Heart right ventricle (tissue), 16 donors: ENCODE results near the gene IL17D. TPM values are rescaled to one million over a fixed set of nuclear protein-coding genes. Genes with fewer than 3 reads are reported as not detected.

Source experiments
- ATAC-seq, 8 donors: fragments of 200-7000 bp; cut with Tn5 transposase; one replicate each; pipeline ENCODE4 v1.9.1; 2020; ENCODE audit warnings: mild to moderate bottlenecking in 8 of 8, moderate library complexity in 8 of 8, moderate number of reproducible peaks in 1 of 8
- DNase-seq, 2 donors: peaks; one replicate each; pipeline ENCODE4 v3.0.0-alpha.2; 2020
- H3K27ac ChIP-seq, 10 donors: fragments of 200-600 bp; sonication (generic) in 2 of 10; one replicate each; pipeline versions ENCODE4 v1.5.0 to v1.8.0; 2020 to 2022; ENCODE audit warnings: mild to moderate bottlenecking in 3 of 10
- H3K27me3 ChIP-seq, 7 donors: fragments of 200-600 bp; one replicate each; pipeline ENCODE4 v1.8.0; 2021 to 2022; ENCODE audit warnings: mild to moderate bottlenecking in 2 of 7
- H3K36me3 ChIP-seq, 9 donors: fragments of 200-600 bp; sonication (generic) in 1 of 9; one replicate each; pipeline versions ENCODE4 v1.5.0 to v1.8.0; 2020 to 2022; ENCODE audit warnings: mild to moderate bottlenecking in 2 of 9
- H3K4me1 ChIP-seq, 9 donors: fragments of 200-600 bp; sonication (generic) in 1 of 9; one replicate each; pipeline versions ENCODE4 v1.5.0 to v1.8.0; 2020 to 2022; ENCODE audit warnings: mild to moderate bottlenecking in 4 of 9
- H3K4me3 ChIP-seq, 10 donors: fragments of 200-600 bp; sonication (generic) in 2 of 10; one replicate each; pipeline versions ENCODE4 v1.5.0 to v1.8.0; 2020 to 2022; ENCODE audit warnings: mild to moderate bottlenecking in 7 of 10, moderate library complexity in 2 of 10
- H3K9me3 ChIP-seq, 11 donors: fragments of 200-600 bp in 10 of 11; sonication (generic) in 2 of 11; one replicate each; pipeline versions ENCODE4 v1.5.0 to v1.8.0; 2013 to 2022; ENCODE audit warnings: mild to moderate bottlenecking in 2 of 11, control low read depth in 1 of 11, moderate library complexity in 1 of 11
- WGBS, 2 donors: extraction: QIAGEN DNeasy Blood & Tissue Kit; methylation state at CpG; one replicate each; pipeline ENCODE4 v1.1.7; 2013; ENCODE audit warnings: inconsistent platforms in 1 of 2; 5-methylcytosine and 5-hydroxymethylcytosine counted together
- intact Hi-C, 10 donors: fragments of 100-400 bp; cut with DNase I; formaldehyde crosslinking; loops; one replicate each; pipeline versions ENCODE4 v1.11.1 to v1.14.2; 2022
- polyA plus RNA-seq, 2 donors: library from polyadenylated mRNA; stranded (reverse); fragments of 200-250 nt; gene quantifications; one replicate each; pipeline ENCODE4 v1.2.3, GENCODE V29; 2013
- total RNA-seq, 10 donors: library from RNA; stranded (reverse); fragmentation: NEBNext Ultra II Directional in 3 of 10; extraction: Animal tissue kit (Norgen Biotek cat#: 25700) in 3 of 10; gene quantifications; one replicate each; pipeline versions ENCODE4 v1.2.1 to v1.2.4, GENCODE V29; 2021 to 2023
- TF ChIP-seq, protein P1 (sequence below), 9 donors: fragments of 200-600 bp; sonication (generic) in 2 of 9; IDR thresholded peaks; one replicate each; pipeline versions ENCODE4 v1.5.0 to v1.8.0; 2021 to 2022; ENCODE audit warnings: antibody characterized with exemption in 9 of 9, mild to moderate bottlenecking in 5 of 9, moderate library complexity in 1 of 9
- donor health status: Arrhythmogenic right ventricular cardiomyopathy.
- donor health status: ischemic (EF 13 %, LVEDD 7.1; RV severe dilation, severe dysfunction).
- donor health status: healthy with polysubstance abuse.
- donor health status: DM: no; HTN: yes; CAD: no.
- donor health status: DM: no; HTN: no; CAD: no.
- donor health status: ischemic (EF 25% LVEDD 6.9; RV normal size, moderate dysfunction).
- donor health status: ischemic (EF 25% LVEDD 5.7; RV mildly dilated, moderate dysfunction).
- donor health status: healthy.
- donor health status: DM: yes; HTN: yes; CAD: no.
- donor health status: Ischemic cardiomyopathy.
- donor health status: ischemic (EF 35%, LVEDD 5.7; RV mildly dilated, moderate dysfunction).
- donor health status: nonischemic (EF 11% LVEDD 7.7; RV severe dilation, severe dysfunction).
- donor health status: DM: yes; HTN: yes; CAD: no.
- donor health status: PGD.
- donor health status: ischemic (EF 29% LVEDD 5.4; RV normal size, mild dysfunction).
- donor health status: nonischemic (EF 23%, LVEDD 6.1; RV moderate dilation, normal function).

The IL17D gene
- total and polyA plus RNA-seq, 12 donors = 0.30 to 2.2 (median 0.77) TPM

DNA sequence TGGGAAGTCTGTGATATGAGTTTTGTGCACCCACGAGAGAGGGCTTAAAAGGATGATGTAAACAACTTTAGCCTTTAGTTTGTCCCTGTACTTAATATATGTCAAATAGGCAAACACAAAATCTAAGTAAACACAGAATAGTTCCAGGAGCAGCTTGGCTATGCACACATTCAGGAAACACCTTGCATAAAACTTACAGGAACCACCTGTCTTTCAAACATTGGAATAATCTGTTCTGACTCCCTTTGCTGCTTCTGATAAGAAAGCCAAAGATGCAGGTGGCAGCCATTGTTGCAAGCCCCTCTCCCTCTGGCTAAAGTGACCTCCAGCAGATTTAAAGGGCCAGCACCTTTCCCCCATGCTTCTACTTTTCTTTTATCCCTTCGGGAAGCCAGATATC, 65.6 kb downstream of the IL17D start:
- TF ChIP-seq, protein P1, sequence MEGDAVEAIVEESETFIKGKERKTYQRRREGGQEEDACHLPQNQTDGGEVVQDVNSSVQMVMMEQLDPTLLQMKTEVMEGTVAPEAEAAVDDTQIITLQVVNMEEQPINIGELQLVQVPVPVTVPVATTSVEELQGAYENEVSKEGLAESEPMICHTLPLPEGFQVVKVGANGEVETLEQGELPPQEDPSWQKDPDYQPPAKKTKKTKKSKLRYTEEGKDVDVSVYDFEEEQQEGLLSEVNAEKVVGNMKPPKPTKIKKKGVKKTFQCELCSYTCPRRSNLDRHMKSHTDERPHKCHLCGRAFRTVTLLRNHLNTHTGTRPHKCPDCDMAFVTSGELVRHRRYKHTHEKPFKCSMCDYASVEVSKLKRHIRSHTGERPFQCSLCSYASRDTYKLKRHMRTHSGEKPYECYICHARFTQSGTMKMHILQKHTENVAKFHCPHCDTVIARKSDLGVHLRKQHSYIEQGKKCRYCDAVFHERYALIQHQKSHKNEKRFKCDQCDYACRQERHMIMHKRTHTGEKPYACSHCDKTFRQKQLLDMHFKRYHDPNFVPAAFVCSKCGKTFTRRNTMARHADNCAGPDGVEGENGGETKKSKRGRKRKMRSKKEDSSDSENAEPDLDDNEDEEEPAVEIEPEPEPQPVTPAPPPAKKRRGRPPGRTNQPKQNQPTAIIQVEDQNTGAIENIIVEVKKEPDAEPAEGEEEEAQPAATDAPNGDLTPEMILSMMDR (IDR thresholded peaks at IDR 0.05) = no peak
- Histone ChIP-seq H3K36me3 (peaks cover 0 to 19% (median 0%) of the 10 kb centered on the region in 9 donors), H3K27me3 (no peaks in the 10 kb centered on the region), H3K27ac (no peak overlapping the region), H3K4me3 (no peak overlapping the region), H3K9me3 (peaks cover 0 to 42% (median 14%) of the 10 kb centered on the region in 11 donors), H3K4me1 (peaks cover 0 to 12% (median 9%) of the 10 kb centered on the region in 9 donors)
- ATAC-seq (no peak), DNase-seq (no peak)
- intact Hi-C loops = no loop called here
- whole genome bisulfite sequencing, 2 donors = 73% methylated on average over 2 of the region's 2 CpGs

DNA sequence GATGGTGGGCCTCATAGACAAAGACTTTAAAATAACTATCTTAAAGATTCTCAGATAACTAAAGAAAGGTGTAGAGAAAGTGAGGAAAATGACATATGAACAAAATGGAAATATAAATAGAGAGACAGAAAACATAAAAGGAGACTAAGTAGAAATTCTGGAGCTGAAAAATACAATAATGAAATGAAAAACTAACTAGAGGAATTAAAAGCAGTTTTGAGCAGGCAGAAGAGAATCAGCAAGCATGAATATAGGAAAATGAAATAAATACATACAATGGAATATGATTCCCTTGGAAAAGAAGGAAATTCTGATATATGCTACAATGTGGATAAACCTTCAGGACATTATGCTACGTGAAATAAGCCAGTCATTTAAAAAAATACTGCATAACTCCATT, 66.3 kb downstream of the IL17D start:
- TF ChIP-seq, protein P1 (IDR thresholded peaks at IDR 0.05) = no peak
- Histone ChIP-seq H3K27me3 (no peaks in the 10 kb centered on the region), H3K27ac (no peak overlapping the region), H3K4me3 (no peak overlapping the region), H3K4me1 (peaks cover 0 to 15% (median 9%) of the 10 kb centered on the region in 9 donors), H3K36me3 (peaks cover 0 to 19% (median 0%) of the 10 kb centered on the region in 9 donors), H3K9me3 (peaks cover 0 to 42% (median 14%) of the 10 kb centered on the region in 11 donors)
- no peak for ATAC-seq
- intact Hi-C loops = loop anchor here in 4 of 10 donors (5.0 to 10.0 kb wide), 3 partner anchors 52 to 58 kb away; no protein-coding TSS in a partner anchor
- WGBS, 2 donors = 97 to 100% methylated on average over 1 of the region's 1 CpG
- DNase-seq = no peak

Other genes with a start within 250 kb of the IL17D start
- 10 to 100 TPM; 21.3 to 27.3 (median 23.7) TPM for gene CRYL1, start 177.8 kb upstream of the IL17D start, total RNA-seq
- gene CRYL1, start 177.8 kb upstream of the IL17D start, polyA plus RNA-seq = 10 to 100 TPM; 10.1 to 16.7 TPM
- 10 to 100 TPM in 2 of 10 donors, 1 to 10 TPM in 8; 6.4 to 13.6 (median 7.6) TPM for gene IFT88, start 136.5 kb upstream of the IL17D start, total RNA-seq
- gene IFT88, start 136.5 kb upstream of the IL17D start, polyA plus RNA-seq = 1 to 10 TPM; 5.9 to 6.4 TPM
- 1 to 10 TPM; 6.1 to 9.9 (median 7.9) TPM for gene EEF1AKMT1, start 70.3 kb downstream of the IL17D start, total RNA-seq
- 10 to 100 TPM in 1 of 2 donors, 1 to 10 TPM in 1; 9.1 to 10.2 TPM for gene EEF1AKMT1, start 70.3 kb downstream of the IL17D start, polyA plus RNA-seq
- 10 to 100 TPM; 13.6 to 68.1 (median 38.7) TPM for gene XPO4, start 199.0 kb downstream of the IL17D start, total RNA-seq
- 1 to 10 TPM; 3.5 to 5.7 TPM for gene XPO4, start 199.0 kb downstream of the IL17D start, polyA plus RNA-seq